ENCODE results near the gene PFN3. TPM values are rescaled to one million over a fixed set of nuclear protein-coding genes. Genes with fewer than 3 reads are reported as not detected.

The PFN3 gene
- total and polyA plus RNA-seq, 2 of the 13 experiments (the other 11 are each of a cell fraction or from before 2014, with no cell fraction given): not detected

GRCh38 chr5:177446200-177447065 is 46.0 kb upstream of the PFN3 start, which contains the start of gene PRR7 (continued):
- no peak for TF ChIP-seq ZNF792 (CRISPR knock-in tag; IDR thresholded peaks at IDR 0.05)
- TF ChIP-seq FOXO1 (CRISPR knock-in tag; IDR thresholded peaks at IDR 0.05): no peak
- TF ChIP-seq, protein P1, sequence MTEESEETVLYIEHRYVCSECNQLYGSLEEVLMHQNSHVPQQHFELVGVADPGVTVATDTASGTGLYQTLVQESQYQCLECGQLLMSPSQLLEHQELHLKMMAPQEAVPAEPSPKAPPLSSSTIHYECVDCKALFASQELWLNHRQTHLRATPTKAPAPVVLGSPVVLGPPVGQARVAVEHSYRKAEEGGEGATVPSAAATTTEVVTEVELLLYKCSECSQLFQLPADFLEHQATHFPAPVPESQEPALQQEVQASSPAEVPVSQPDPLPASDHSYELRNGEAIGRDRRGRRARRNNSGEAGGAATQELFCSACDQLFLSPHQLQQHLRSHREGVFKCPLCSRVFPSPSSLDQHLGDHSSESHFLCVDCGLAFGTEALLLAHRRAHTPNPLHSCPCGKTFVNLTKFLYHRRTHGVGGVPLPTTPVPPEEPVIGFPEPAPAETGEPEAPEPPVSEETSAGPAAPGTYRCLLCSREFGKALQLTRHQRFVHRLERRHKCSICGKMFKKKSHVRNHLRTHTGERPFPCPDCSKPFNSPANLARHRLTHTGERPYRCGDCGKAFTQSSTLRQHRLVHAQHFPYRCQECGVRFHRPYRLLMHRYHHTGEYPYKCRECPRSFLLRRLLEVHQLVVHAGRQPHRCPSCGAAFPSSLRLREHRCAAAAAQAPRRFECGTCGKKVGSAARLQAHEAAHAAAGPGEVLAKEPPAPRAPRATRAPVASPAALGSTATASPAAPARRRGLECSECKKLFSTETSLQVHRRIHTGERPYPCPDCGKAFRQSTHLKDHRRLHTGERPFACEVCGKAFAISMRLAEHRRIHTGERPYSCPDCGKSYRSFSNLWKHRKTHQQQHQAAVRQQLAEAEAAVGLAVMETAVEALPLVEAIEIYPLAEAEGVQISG (CRISPR knock-in tag; IDR thresholded peaks at IDR 0.05): no peak
- TF ChIP-seq CBX5 (CRISPR knock-in tag; IDR thresholded peaks at IDR 0.05; ENCODE audit: borderline replicate concordance): no peak
- TF ChIP-seq ARID2 (CRISPR knock-in tag; IDR thresholded peaks at IDR 0.05; ENCODE audit: borderline replicate concordance): no peak
- no peak for TF ChIP-seq EZH2 (conservative IDR thresholded peaks at IDR 0.05; ENCODE audit: low read depth, low read length)
- no peak for TF ChIP-seq ZNF841 (CRISPR knock-in tag; IDR thresholded peaks at IDR 0.05; ENCODE audit: borderline replicate concordance)
- no peak for TF ChIP-seq DZIP1 (CRISPR knock-in tag; IDR thresholded peaks at IDR 0.05)
- no peak for TF ChIP-seq POLR2AphosphoS5 (IDR thresholded peaks at IDR 0.05; ENCODE audit: low read depth, low read length)
- TF ChIP-seq AGO1 (IDR thresholded peaks at IDR 0.05; ENCODE audit: low read depth, low read length, poor library complexity, severe bottlenecking): peak; percentile 97
- TF ChIP-seq MBNL3 (CRISPR knock-in tag; conservative IDR thresholded peaks at IDR 0.05): no peak
- no peak; the same call in 1 of the 2 replicates for TF ChIP-seq ZNF253 (CRISPR knock-in tag; IDR thresholded peaks at IDR 0.05; ENCODE audit: borderline replicate concordance)
- no peak for TF ChIP-seq ZNF407 (CRISPR knock-in tag; IDR thresholded peaks at IDR 0.05; ENCODE audit: not compliant biosample characterization)
- TF ChIP-seq SMAD1 (CRISPR knock-in tag; IDR thresholded peaks at IDR 0.05; ENCODE audit: borderline replicate concordance, low read depth): no peak
- no peak for TF ChIP-seq ZNF780A (CRISPR knock-in tag; IDR thresholded peaks at IDR 0.05)

Data from HepG2 (cell line).